Fibroblast of lung (primary cell): ENCODE data around the gene ABCA2. TPM values are rescaled to one million over a fixed set of nuclear protein-coding genes. Genes with fewer than 3 reads are reported as not detected.
"Not testable (repeated sequence)": the region's sequence is repeated elsewhere in the genome, so short reads cannot be mapped to it uniquely, and the experiment has no call there.

Experiments
- DNase-seq, 2 donors: peaks; one replicate each; pipeline versions ENCODE4 v3.0.0 to v3.0.0-alpha.2; 2010; ENCODE audit warnings: low read depth in 2 of 2
- H2AFZ ChIP-seq: 2 replicates; pipeline ENCODE4 v1.5.1; 2012; ENCODE audit warnings: low read length, control low read depth, inconsistent platforms
- H3K27ac ChIP-seq: 2 replicates; pipeline ENCODE4 v1.5.1; 2011; ENCODE audit warnings: low read length, control low read depth; ENCODE audit not compliant: insufficient read depth
- H3K27me3 ChIP-seq: 2 replicates; pipeline ENCODE4 v1.5.1; 2011; ENCODE audit warnings: mild to moderate bottlenecking, low read length; ENCODE audit not compliant: control insufficient read depth, insufficient read depth
- H3K36me3 ChIP-seq: 2 replicates; pipeline ENCODE4 v1.5.1; 2011; ENCODE audit warnings: low read length; ENCODE audit not compliant: control insufficient read depth, insufficient read depth
- H3K4me1 ChIP-seq: 2 replicates; pipeline ENCODE4 v1.5.1; 2011; ENCODE audit warnings: low read length; ENCODE audit not compliant: control insufficient read depth, insufficient read depth; ENCODE audit errors: extremely low read depth
- H3K4me2 ChIP-seq: 2 replicates; pipeline ENCODE4 v1.5.1; 2011; ENCODE audit warnings: low read length, control low read depth; ENCODE audit not compliant: insufficient read depth; ENCODE audit errors: extremely low read depth
- H3K4me3 ChIP-seq, 4 experiments: fragments of 200-600 bp in 1 of 4; sonication (generic) in 1 of 4; replicated peaks in 1 of 4; 2 replicates each; pipeline ENCODE4 v1.5.1; 2011 to 2016; ENCODE audit warnings: low read length in 4 of 4, low read depth in 3 of 4, mild to moderate bottlenecking in 3 of 4, control low read depth in 2 of 4, inconsistent platforms in 1 of 4, mixed read lengths in 1 of 4; ENCODE audit not compliant: insufficient read depth in 1 of 4; ENCODE audit errors: control extremely low read depth in 1 of 4
- H3K79me2 ChIP-seq: 2 replicates; pipeline ENCODE4 v1.5.1; 2012; ENCODE audit warnings: mild to moderate bottlenecking, low read length, inconsistent platforms; ENCODE audit not compliant: control insufficient read depth, insufficient read depth
- H3K9ac ChIP-seq: 2 replicates; pipeline ENCODE4 v1.5.1; 2011; ENCODE audit warnings: mild to moderate bottlenecking, low read length, control low read depth; ENCODE audit not compliant: insufficient read depth
- H3K9me3 ChIP-seq: 2 replicates; pipeline ENCODE4 v1.5.1; 2012; ENCODE audit warnings: low read depth, low read length; ENCODE audit not compliant: control insufficient read depth, insufficient read depth
- H4K20me1 ChIP-seq: 2 replicates; pipeline ENCODE4 v1.5.1; 2011; ENCODE audit warnings: low read length; ENCODE audit not compliant: control insufficient read depth, insufficient read depth; ENCODE audit errors: extremely low read depth
- CTCF ChIP-seq, 2 donors: IDR thresholded peaks in 1 of 2; conservative IDR thresholded peaks in 1 of 2; 1 replicate in 1 of 2; 2 replicates in 1 of 2; pipeline ENCODE4 v1.5.1; 2011 to 2012; ENCODE audit warnings: low read length in 2 of 2, control low read depth in 1 of 2, inconsistent platforms in 1 of 2, low read depth in 1 of 2, mild to moderate bottlenecking in 1 of 2
- EZH2 ChIP-seq: IDR thresholded peaks from 2 replicates; pipeline ENCODE4 v1.5.1; 2012; ENCODE audit warnings: low read length, control low read depth, mild to moderate bottlenecking; ENCODE audit errors: missing control alignments
- polyA plus RNA-seq, 2 donors: library from polyadenylated mRNA; depleted of rRNA in 1 of 2; stranded (reverse) in 1 of 2; unstranded in 1 of 2; fragments of >200 nt; gene quantifications; 2 replicates each; pipeline ENCODE4 v1.2.1, GENCODE V29; 2011 to 2012; ENCODE audit warnings: missing spikeins in 1 of 2
- total RNA-seq: library from RNA; depleted of rRNA; stranded (reverse); fragments of >200 nt; gene quantifications from 2 replicates; pipeline ENCODE4 v1.2.1, GENCODE V29; 2014

ABCA2 gene
- total and polyA plus RNA-seq, 2 donors (not counting 1 experiment from before 2014, with no cell fraction given), result 8.5 to 21.8 TPM

- peaks cover 3% of the 10 kb centered on the region for H3K4me1 ChIP-seq
- no peak overlapping the region for H3K4me3 ChIP-seq
- H3K4me2 ChIP-seq, result no peak overlapping the region
- DNase-seq, result peak in 1 of 2 donors; percentile 39
- no peaks in the 10 kb centered on the region for H3K36me3 ChIP-seq
- TF ChIP-seq CTCF (conservative IDR thresholded peaks at IDR 0.05 in 1 of 2, IDR thresholded peaks at IDR 0.05 in 1 of 2; ENCODE audit: low read depth in 1 of 2, low read length in 2 of 2), result peak; percentile 78 to 89
- TF ChIP-seq EZH2, result no peak
- H3K27ac ChIP-seq, result no peak overlapping the region
- H3K27me3 ChIP-seq, result no peaks in the 10 kb centered on the region
- no peak overlapping the region for H3K9ac ChIP-seq
- no peaks in the 10 kb centered on the region for H3K79me2 ChIP-seq
- H2AFZ ChIP-seq, result no peak overlapping the region
- no peaks in the 10 kb centered on the region for H4K20me1 ChIP-seq
- H3K9me3 ChIP-seq, result no peaks in the 10 kb centered on the region
These were observed 36.2 kb upstream of the ABCA2 start for GRCh38 chr9:137064027-137064879.

GRCh38 chr9:137063311-137064026 lies 35.4 kb upstream of the ABCA2 start:
- Histone ChIP-seq H3K36me3 (no peaks in the 10 kb centered on the region), H3K4me1 (no peaks in the 10 kb centered on the region), H3K79me2 (no peaks in the 10 kb centered on the region), H3K27ac (no peak overlapping the region), H3K4me3 (no peak overlapping the region), H2AFZ (no peak overlapping the region), H4K20me1 (no peaks in the 10 kb centered on the region), H3K9ac (no peak overlapping the region), H3K9me3 (no peaks in the 10 kb centered on the region), H3K27me3 (peaks cover 2% of the 10 kb centered on the region), H3K4me2 (no peak overlapping the region)
- TF ChIP-seq EZH2 (no peak), CTCF (conservative IDR thresholded peaks at IDR 0.05 in 1 of 2, IDR thresholded peaks at IDR 0.05 in 1 of 2; ENCODE audit: low read depth in 1 of 2, low read length in 2 of 2) (no peak)
- DNase-seq, result no peak

GRCh38 chr9:137062798-137063197 lies 34.8 kb upstream of the ABCA2 start:
- not testable (repeated sequence) for H2AFZ ChIP-seq, H3K79me2 ChIP-seq, H3K4me3 ChIP-seq, H4K20me1 ChIP-seq, H3K9ac ChIP-seq, H3K27me3 ChIP-seq, H3K9me3 ChIP-seq, H3K4me1 ChIP-seq, H3K4me2 ChIP-seq, H3K36me3 ChIP-seq, DNase-seq, H3K27ac ChIP-seq
